ENCODE results near the gene CAMK4. TPM values are rescaled to one million over a fixed set of nuclear protein-coding genes. Genes with fewer than 3 reads are reported as not detected.

Gene CAMK4
- total and polyA plus RNA-seq, 4 donors, result 0.27 to 1.4 (median 1.2) TPM

GRCh38 chr5:111494355-111494999 is 270.3 kb downstream of the CAMK4 start:
- H3K9me3 ChIP-seq (ENCODE audit: control insufficient read depth in 4 of 4, low read length in 3 of 4), result no peaks in the 10 kb centered on the region
- H3K27ac ChIP-seq (ENCODE audit: low read depth in 1 of 2, low read length in 2 of 2), result no peak overlapping the region
- H3K36me3 ChIP-seq (ENCODE audit: control insufficient read depth in 4 of 4, insufficient read depth in 3 of 4, low read depth in 1 of 4, low read length in 3 of 4), result peaks cover under 1 to 16% (median 4%) of the 10 kb centered on the region in 4 donors
- H3K4me1 ChIP-seq (ENCODE audit: control insufficient read depth in 4 of 4, insufficient read depth in 4 of 4, low read length in 3 of 4), result no peaks in the 10 kb centered on the region
- 96% methylated on average over 2 of the region's 2 CpGs for WGBS
- no peak overlapping the region for H3K9ac ChIP-seq (ENCODE audit: low read depth in 1 of 2, low read length in 2 of 2)
- no peaks in the 10 kb centered on the region for H3K27me3 ChIP-seq (ENCODE audit: control insufficient read depth in 4 of 4, insufficient read depth in 4 of 4, low read length in 3 of 4)
- no peak overlapping the region for H3K4me3 ChIP-seq (ENCODE audit: low read depth in 1 of 3, low read length in 3 of 3)
- TF ChIP-seq HNF4A (conservative IDR thresholded peaks at IDR 0.05) (no peak), NR2F2 (IDR thresholded peaks at IDR 0.05) (no peak), GABPA (IDR thresholded peaks at IDR 0.05 in 1 of 2, conservative IDR thresholded peaks at IDR 0.05 in 1 of 2) (no peak), JUND (IDR thresholded peaks at IDR 0.05) (no peak), FOXA2 (IDR thresholded peaks at IDR 0.05) (no peak), RAD21 (IDR thresholded peaks at IDR 0.05) (no peak), ZBTB33 (IDR thresholded peaks at IDR 0.05) (no peak), TAF1 (conservative IDR thresholded peaks at IDR 0.05) (no peak), REST (IDR thresholded peaks at IDR 0.05) (no peak), EGR1 (IDR thresholded peaks at IDR 0.05; ENCODE audit: low read depth in 2 of 2) (no peak), SP1 (IDR thresholded peaks at IDR 0.05) (no peak)
- DNase-seq (ENCODE audit: low spot score), result no peak

GRCh38 chr5:111495159-111495558 is 271.0 kb downstream of the CAMK4 start:
- H3K4me3 ChIP-seq (ENCODE audit: low read depth in 1 of 3, low read length in 3 of 3), result no peak overlapping the region
- peaks cover 0 to 3% (median 0%) of the 10 kb centered on the region in 4 donors for H3K4me1 ChIP-seq (ENCODE audit: control insufficient read depth in 4 of 4, insufficient read depth in 4 of 4, low read length in 3 of 4)
- no peak for DNase-seq (ENCODE audit: low spot score)
- WGBS, result 98% methylated on average over 1 of the region's 1 CpG
- no peak overlapping the region for H3K9ac ChIP-seq (ENCODE audit: low read depth in 1 of 2, low read length in 2 of 2)
- H3K9me3 ChIP-seq (ENCODE audit: control insufficient read depth in 4 of 4, low read length in 3 of 4), result no peaks in the 10 kb centered on the region
- no peak overlapping the region for H3K27ac ChIP-seq (ENCODE audit: low read depth in 1 of 2, low read length in 2 of 2)
- no peak for TF ChIP-seq NR2F2 (IDR thresholded peaks at IDR 0.05)
- no peak for TF ChIP-seq FOXA1 (IDR thresholded peaks at IDR 0.05)
- no peak for TF ChIP-seq RXRA (IDR thresholded peaks at IDR 0.05)
- TF ChIP-seq FOXA2 (IDR thresholded peaks at IDR 0.05), result no peak
- no peak for TF ChIP-seq SP1 (IDR thresholded peaks at IDR 0.05)
- TF ChIP-seq ZBTB33 (IDR thresholded peaks at IDR 0.05), result no peak
- TF ChIP-seq YY1 (IDR thresholded peaks at IDR 0.05), result no peak
- TF ChIP-seq REST (IDR thresholded peaks at IDR 0.05), result no peak
- TF ChIP-seq RAD21 (IDR thresholded peaks at IDR 0.05), result no peak
- no peak for TF ChIP-seq JUND (IDR thresholded peaks at IDR 0.05)
- no peaks in the 10 kb centered on the region for H3K27me3 ChIP-seq (ENCODE audit: control insufficient read depth in 4 of 4, insufficient read depth in 4 of 4, low read length in 3 of 4)
- peaks cover 1 to 19% (median 9%) of the 10 kb centered on the region in 4 donors for H3K36me3 ChIP-seq (ENCODE audit: control insufficient read depth in 4 of 4, insufficient read depth in 3 of 4, low read depth in 1 of 4, low read length in 3 of 4)
